Embryonic facial prominence (tissue), 1 donor: ENCODE results near the gene EHD4.

Source experiments
- DNase-seq: peaks from one replicate; pipeline ENCODE4 v3.0.0-alpha.2; 2016; ENCODE audit errors: extremely low spot score

The EHD4 gene

GRCh38 chr15:41957021-41957897 lies 15.1 kb downstream of the EHD4 start:
- no peak for DNase-seq

GRCh38 chr15:41955807-41956525 lies 16.4 kb downstream of the EHD4 start:
- DNase-seq, result no peak

GRCh38 chr15:41955100-41955499 lies 17.3 kb downstream of the EHD4 start:
- no peak for DNase-seq

GRCh38 chr15:41954036-41954435 lies 18.3 kb downstream of the EHD4 start:
- DNase-seq, result no peak

- DNase-seq, result no peak
These were observed 20.3 kb downstream of the EHD4 start for GRCh38 chr15:41952013-41952563.

GRCh38 chr15:41951571-41951970 lies 20.8 kb downstream of the EHD4 start:
- no peak for DNase-seq

GRCh38 chr15:41950489-41950888 lies 21.9 kb downstream of the EHD4 start:
- DNase-seq, result no peak

- no peak for DNase-seq
These were observed 22.3 kb downstream of the EHD4 start for GRCh38 chr15:41950127-41950483.

- no peak for DNase-seq
These were observed 22.8 kb downstream of the EHD4 start for GRCh38 chr15:41949401-41950126.

- no peak for DNase-seq
These were observed 23.9 kb downstream of the EHD4 start for GRCh38 chr15:41948490-41948889.

- no peak for DNase-seq
These were observed 25.4 kb downstream of the EHD4 start for GRCh38 chr15:41946970-41947369.

- no peak for DNase-seq
These were observed 26.6 kb downstream of the EHD4 start for GRCh38 chr15:41945731-41946130.

GRCh38 chr15:41945221-41945620 lies 27.1 kb downstream of the EHD4 start:
- DNase-seq, result no peak

- peak; percentile 49 for DNase-seq
These were observed 27.9 kb downstream of the EHD4 start for GRCh38 chr15:41944313-41944940.

- no peak for DNase-seq
These were observed 28.6 kb downstream of the EHD4 start for GRCh38 chr15:41943543-41944312.

- DNase-seq, result no peak
These were observed 29.5 kb downstream of the EHD4 start for GRCh38 chr15:41942886-41943285.

GRCh38 chr15:41941644-41942415 lies 30.5 kb downstream of the EHD4 start:
- DNase-seq, result no peak

- no peak for DNase-seq
These were observed 31.9 kb downstream of the EHD4 start for GRCh38 chr15:41940441-41940857.

GRCh38 chr15:41939986-41940385 lies 32.4 kb downstream of the EHD4 start:
- no peak for DNase-seq

GRCh38 chr15:41937568-41937923 lies 34.8 kb downstream of the EHD4 start:
- no peak for DNase-seq
